ENCODE results near the gene OXSM.

Gene OXSM

GRCh38 chr3:25751048-25751447 is 38.8 kb upstream of the OXSM start:
- H3K9me3 ChIP-seq (ENCODE audit: severe bottlenecking) = no peaks in the 10 kb centered on the region
- no peak overlapping the region for H3K27ac ChIP-seq
- no peak for TF ChIP-seq CTCF (IDR thresholded peaks at IDR 0.05; ENCODE audit: low read depth, low read length)
- no peak for DNase-seq
- H3K4me3 ChIP-seq (ENCODE audit: low read depth, low read length) = no peak overlapping the region
- H3K36me3 ChIP-seq = peaks cover 16% of the 10 kb centered on the region
- no peaks in the 10 kb centered on the region for H3K27me3 ChIP-seq (ENCODE audit: insufficient read depth, low read depth, severe bottlenecking)

GRCh38 chr3:25751725-25752124 is 38.2 kb upstream of the OXSM start:
- H3K36me3 ChIP-seq = peaks cover 16% of the 10 kb centered on the region
- H3K9me3 ChIP-seq (ENCODE audit: severe bottlenecking) = no peaks in the 10 kb centered on the region
- TF ChIP-seq CTCF (IDR thresholded peaks at IDR 0.05; ENCODE audit: low read depth, low read length) = no peak
- H3K4me3 ChIP-seq (ENCODE audit: low read depth, low read length) = no peak overlapping the region
- H3K27ac ChIP-seq = no peak overlapping the region
- H3K27me3 ChIP-seq (ENCODE audit: insufficient read depth, low read depth, severe bottlenecking) = no peaks in the 10 kb centered on the region
- no peak for DNase-seq

GRCh38 chr3:25768851-25769250 is 21.0 kb upstream of the OXSM start:
- no peak for DNase-seq
- Histone ChIP-seq H3K27ac (no peak overlapping the region), H3K36me3 (peaks cover 3% of the 10 kb centered on the region), H3K9me3 (ENCODE audit: severe bottlenecking) (peaks cover 2% of the 10 kb centered on the region), H3K4me3 (ENCODE audit: low read depth, low read length) (no peak overlapping the region), H3K27me3 (ENCODE audit: insufficient read depth, low read depth, severe bottlenecking) (no peaks in the 10 kb centered on the region)
- TF ChIP-seq CTCF (IDR thresholded peaks at IDR 0.05; ENCODE audit: low read depth, low read length) = no peak

- no peak for DNase-seq
- Histone ChIP-seq H3K27me3 (ENCODE audit: insufficient read depth, low read depth, severe bottlenecking) (no peaks in the 10 kb centered on the region), H3K27ac (no peak overlapping the region), H3K4me3 (ENCODE audit: low read depth, low read length) (no peak overlapping the region), H3K36me3 (peaks cover 36% of the 10 kb centered on the region), H3K9me3 (ENCODE audit: severe bottlenecking) (peaks cover 2% of the 10 kb centered on the region)
- TF ChIP-seq CTCF (IDR thresholded peaks at IDR 0.05; ENCODE audit: low read depth, low read length) = no peak
Measured at GRCh38 chr3:25775936-25776335, 14.0 kb upstream of the OXSM start.

GRCh38 chr3:25780618-25781017 is 9.3 kb upstream of the OXSM start:
- Histone ChIP-seq H3K27me3 (ENCODE audit: insufficient read depth, low read depth, severe bottlenecking) (no peaks in the 10 kb centered on the region), H3K27ac (no peak overlapping the region), H3K36me3 (peaks cover 21% of the 10 kb centered on the region), H3K4me3 (ENCODE audit: low read depth, low read length) (no peak overlapping the region), H3K9me3 (ENCODE audit: severe bottlenecking) (no peaks in the 10 kb centered on the region)
- no peak for DNase-seq
- no peak for TF ChIP-seq CTCF (IDR thresholded peaks at IDR 0.05; ENCODE audit: low read depth, low read length)

GRCh38 chr3:25781145-25781757 is 8.6 kb upstream of the OXSM start:
- no peaks in the 10 kb centered on the region for H3K9me3 ChIP-seq (ENCODE audit: severe bottlenecking)
- no peak overlapping the region for H3K27ac ChIP-seq
- no peak for TF ChIP-seq CTCF (IDR thresholded peaks at IDR 0.05; ENCODE audit: low read depth, low read length)
- no peaks in the 10 kb centered on the region for H3K27me3 ChIP-seq (ENCODE audit: insufficient read depth, low read depth, severe bottlenecking)
- H3K36me3 ChIP-seq = peaks cover 17% of the 10 kb centered on the region
- no peak for DNase-seq
- H3K4me3 ChIP-seq (ENCODE audit: low read depth, low read length) = no peak overlapping the region
